GM06990 (cell line): ENCODE measurements around the gene TMPRSS6.
A peak's percentile ranks its signal among the peaks of the same experiment; 100 is the strongest.

ENCODE experiments used
- DNase-seq: peaks from one replicate; pipeline ENCODE4 v3.0.0-alpha.2; 2011; ENCODE audit not compliant: insufficient read length; ENCODE audit errors: extremely low read depth
- H3K27me3 ChIP-seq: replicated peaks from 2 replicates; pipeline ENCODE4 v1.6.0; 2011; ENCODE audit warnings: low read length; ENCODE audit not compliant: control insufficient read depth, insufficient read depth
- H3K36me3 ChIP-seq: 2 replicates; pipeline ENCODE4 v1.5.1; 2011; ENCODE audit warnings: low read length; ENCODE audit not compliant: control insufficient read depth, insufficient read depth
- H3K4me3 ChIP-seq: replicated peaks from 2 replicates; pipeline ENCODE4 v1.5.1; 2011; ENCODE audit warnings: low read depth, mild to moderate bottlenecking, control low read depth, low read length
- CTCF ChIP-seq: IDR thresholded peaks from 2 replicates; pipeline ENCODE4 v1.5.1; 2011; ENCODE audit warnings: low read length, control low read depth, mild to moderate bottlenecking, inconsistent platforms; ENCODE audit not compliant: insufficient read depth, poor library complexity, severe bottlenecking

The TMPRSS6 gene

GRCh38 chr22:37046589-37046988, 62.9 kb downstream of the TMPRSS6 start:
- H3K36me3 ChIP-seq = no peaks in the 10 kb centered on the region
- no peaks in the 10 kb centered on the region; the same call in 1 of the 2 replicates for H3K27me3 ChIP-seq
- DNase-seq = no peak
- TF ChIP-seq CTCF = no peak
- H3K4me3 ChIP-seq = no peak overlapping the region

- peak; percentile 63 for TF ChIP-seq CTCF
- Histone ChIP-seq H3K36me3 (no peaks in the 10 kb centered on the region), H3K4me3 (no peak overlapping the region), H3K27me3 (no peaks in the 10 kb centered on the region; the same call in 1 of the 2 replicates)
- no peak for DNase-seq
Measured at GRCh38 chr22:37045958-37046357, 63.6 kb downstream of the TMPRSS6 start.

- Histone ChIP-seq H3K36me3 (no peaks in the 10 kb centered on the region), H3K4me3 (no peak overlapping the region), H3K27me3 (no peaks in the 10 kb centered on the region; the same call in 1 of the 2 replicates)
- DNase-seq = no peak
- TF ChIP-seq CTCF = no peak
Measured at GRCh38 chr22:37044634-37045625, 64.6 kb downstream of the TMPRSS6 start.

- peak; percentile 45 for DNase-seq
- TF ChIP-seq CTCF = peak; percentile 94
- Histone ChIP-seq H3K36me3 (no peaks in the 10 kb centered on the region), H3K4me3 (no peak overlapping the region), H3K27me3 (no peaks in the 10 kb centered on the region; the same call in 1 of the 2 replicates)
Measured at GRCh38 chr22:37043828-37044538, 65.5 kb downstream of the TMPRSS6 start.

GRCh38 chr22:37043209-37043827, 66.2 kb downstream of the TMPRSS6 start:
- no peaks in the 10 kb centered on the region for H3K36me3 ChIP-seq
- no peaks in the 10 kb centered on the region; the same call in 1 of the 2 replicates for H3K27me3 ChIP-seq
- no peak for DNase-seq
- H3K4me3 ChIP-seq = no peak overlapping the region
- TF ChIP-seq CTCF = no peak
